A673 (cell line): Measurements from ENCODE around the gene CLSTN2. TPM values are rescaled to one million over a fixed set of nuclear protein-coding genes. Genes with fewer than 3 reads are reported as not detected.

Source experiments
- BruUV-seq: library from RNA; stranded (reverse); fragments of 400-500 nt; replicated peaks from 2 replicates; lab custom pipeline; 2021; lab: Mats Ljungman, UMichigan
- CTCF ChIA-PET: fragments of 300-600 bp; sonication (Branson Sonifier 250); formaldehyde crosslinking; loops from one replicate; lab custom pipeline; 2022; ENCODE audit warnings: antibody characterized with exemption; lab: Charles Lee
- POLR2A ChIA-PET: fragments of 300-600 bp; sonication (Branson Sonifier 250); formaldehyde crosslinking; loops from one replicate; lab custom pipeline; 2022; ENCODE audit warnings: antibody characterized with exemption; ENCODE audit not compliant: low non-redundant PET; lab: Charles Lee
- DNase-seq: peaks from one replicate; pipeline ENCODE4 v3.0.0-alpha.2; 2015; ENCODE audit warnings: low spot score
- H3K27ac ChIP-seq: fragments of 200-600 bp; sonication (generic); 2 replicates; pipeline ENCODE4 v1.5.1; 2016; ENCODE audit warnings: mixed run types, low read depth, mild to moderate bottlenecking, mixed read lengths, antibody characterized with exemption, low read length; ENCODE audit not compliant: poor library complexity, severe bottlenecking
- H3K27me3 ChIP-seq: fragments of 200-600 bp; sonication (generic); replicated peaks from 2 replicates; pipeline ENCODE4 v1.6.1; 2017; ENCODE audit warnings: mixed run types, low read depth, mild to moderate bottlenecking, mixed read lengths, antibody characterized with exemption, low read length; ENCODE audit not compliant: insufficient read depth, poor library complexity
- H3K36me3 ChIP-seq: fragments of 200-600 bp; sonication (generic); 2 replicates; pipeline ENCODE4 v1.6.1; 2016; ENCODE audit warnings: mixed run types, mild to moderate bottlenecking, mixed read lengths, antibody characterized with exemption, low read length; ENCODE audit not compliant: insufficient read depth, poor library complexity, severe bottlenecking
- H3K4me1 ChIP-seq: fragments of 200-600 bp; sonication (generic); 2 replicates; pipeline ENCODE4 v1.6.1; 2017; ENCODE audit warnings: mixed run types, mild to moderate bottlenecking, mixed read lengths, antibody characterized with exemption, low read length; ENCODE audit not compliant: insufficient read depth, poor library complexity, severe bottlenecking
- H3K4me3 ChIP-seq: fragments of 200-600 bp; sonication (generic); 2 replicates; pipeline ENCODE4 v1.5.1; 2016; ENCODE audit warnings: low read depth, mixed run types, mild to moderate bottlenecking, mixed read lengths, low read length; ENCODE audit not compliant: poor library complexity, severe bottlenecking
- H3K9me3 ChIP-seq: fragments of 200-600 bp; sonication (generic); 2 replicates; pipeline ENCODE4 v1.6.1; 2016; ENCODE audit warnings: mixed run types, low read depth, mild to moderate bottlenecking, mixed read lengths, antibody characterized with exemption, low read length; ENCODE audit not compliant: poor library complexity, severe bottlenecking
- EZH2 ChIP-seq: fragments of 200-600 bp; sonication (generic); IDR thresholded peaks from 2 replicates; pipeline ENCODE4 v1.6.1; 2017; ENCODE audit warnings: borderline replicate concordance, low read depth, mild to moderate bottlenecking, mixed read lengths, antibody characterized with exemption, low read length; ENCODE audit not compliant: poor library complexity, severe bottlenecking
- intact Hi-C: fragments of 100-400 bp; cut with micrococcal nuclease; formaldehyde crosslinking; loops from one replicate; pipeline ENCODE4 v1.10.0; 2022; ENCODE audit not compliant: unreplicated experiment
- total RNA-seq: library from RNA; stranded (reverse); gene quantifications from 2 replicates; pipeline ENCODE4 v1.2.3, GENCODE V29; 2021
- TF ChIP-seq, protein P1 (sequence below): fragments of 300-800, 200-600 bp; sonication (generic); conservative IDR thresholded peaks from 2 replicates; pipeline ENCODE4 v1.5.1; 2017; ENCODE audit warnings: low read depth, mild to moderate bottlenecking, antibody characterized with exemption, low read length, moderate library complexity, mixed read lengths

The CLSTN2 gene
- total RNA-seq, 1 experiment from 2014 or later, result 50.7 TPM

DNA sequence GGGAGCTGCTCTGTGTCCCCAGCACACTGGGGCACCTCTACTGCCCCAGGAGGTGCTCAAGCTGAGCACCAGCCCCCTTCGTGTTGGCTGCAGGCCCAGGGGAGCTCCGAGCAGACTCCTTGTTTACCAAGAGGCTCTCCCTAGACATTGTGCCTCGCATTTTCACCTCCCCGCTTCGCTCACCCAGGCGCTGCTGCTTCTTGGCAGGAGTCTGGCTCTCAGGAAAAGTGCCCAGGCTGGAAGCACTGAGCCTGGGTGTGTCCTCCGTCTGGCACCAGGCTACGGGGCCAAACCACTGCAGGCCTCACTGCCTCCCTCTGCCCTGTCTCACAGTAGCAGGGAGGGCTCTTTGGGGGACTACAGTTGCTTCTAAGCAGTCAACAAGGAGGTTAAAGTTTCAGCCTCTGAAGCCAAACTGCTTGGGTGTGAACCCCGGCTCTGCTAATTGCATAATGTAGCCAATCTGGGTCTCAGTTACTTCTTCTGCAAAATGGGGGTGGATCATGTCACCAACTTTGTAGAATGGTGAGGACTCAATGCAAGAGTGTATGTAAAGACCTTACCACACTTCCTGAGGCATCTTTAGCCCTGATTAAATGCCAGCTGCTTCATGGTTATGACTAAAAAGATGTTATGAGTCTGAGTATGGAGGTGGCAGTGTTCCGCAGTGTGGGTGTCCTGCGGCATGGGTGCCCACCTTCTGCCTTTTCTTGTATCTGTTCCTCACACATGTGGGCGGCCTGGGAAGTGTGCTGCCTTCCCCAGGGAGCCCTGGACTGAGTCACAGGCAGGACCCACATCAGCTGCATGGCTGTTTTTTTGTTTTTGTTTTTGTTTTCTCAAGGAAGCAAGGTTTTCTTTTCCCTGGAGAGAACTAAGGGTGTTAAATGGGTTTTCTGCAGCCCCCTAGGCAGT is 88.9 kb downstream of the CLSTN2 start:
- ChIA-PET POLR2A (no interaction called here), CTCF (no interaction called here)
- Histone ChIP-seq H3K9me3 (no peaks in the 10 kb centered on the region), H3K27me3 (no peaks in the 10 kb centered on the region), H3K27ac (no peak overlapping the region), H3K4me3 (no peak overlapping the region), H3K4me1 (no peaks in the 10 kb centered on the region), H3K36me3 (no peaks in the 10 kb centered on the region)
- intact Hi-C loops, result no loop called here
- BruUV-seq, result no TSS peak
- DNase-seq, result no peak
- TF ChIP-seq EZH2, result no peak
- TF ChIP-seq, protein P1, sequence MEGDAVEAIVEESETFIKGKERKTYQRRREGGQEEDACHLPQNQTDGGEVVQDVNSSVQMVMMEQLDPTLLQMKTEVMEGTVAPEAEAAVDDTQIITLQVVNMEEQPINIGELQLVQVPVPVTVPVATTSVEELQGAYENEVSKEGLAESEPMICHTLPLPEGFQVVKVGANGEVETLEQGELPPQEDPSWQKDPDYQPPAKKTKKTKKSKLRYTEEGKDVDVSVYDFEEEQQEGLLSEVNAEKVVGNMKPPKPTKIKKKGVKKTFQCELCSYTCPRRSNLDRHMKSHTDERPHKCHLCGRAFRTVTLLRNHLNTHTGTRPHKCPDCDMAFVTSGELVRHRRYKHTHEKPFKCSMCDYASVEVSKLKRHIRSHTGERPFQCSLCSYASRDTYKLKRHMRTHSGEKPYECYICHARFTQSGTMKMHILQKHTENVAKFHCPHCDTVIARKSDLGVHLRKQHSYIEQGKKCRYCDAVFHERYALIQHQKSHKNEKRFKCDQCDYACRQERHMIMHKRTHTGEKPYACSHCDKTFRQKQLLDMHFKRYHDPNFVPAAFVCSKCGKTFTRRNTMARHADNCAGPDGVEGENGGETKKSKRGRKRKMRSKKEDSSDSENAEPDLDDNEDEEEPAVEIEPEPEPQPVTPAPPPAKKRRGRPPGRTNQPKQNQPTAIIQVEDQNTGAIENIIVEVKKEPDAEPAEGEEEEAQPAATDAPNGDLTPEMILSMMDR, result no peak

DNA sequence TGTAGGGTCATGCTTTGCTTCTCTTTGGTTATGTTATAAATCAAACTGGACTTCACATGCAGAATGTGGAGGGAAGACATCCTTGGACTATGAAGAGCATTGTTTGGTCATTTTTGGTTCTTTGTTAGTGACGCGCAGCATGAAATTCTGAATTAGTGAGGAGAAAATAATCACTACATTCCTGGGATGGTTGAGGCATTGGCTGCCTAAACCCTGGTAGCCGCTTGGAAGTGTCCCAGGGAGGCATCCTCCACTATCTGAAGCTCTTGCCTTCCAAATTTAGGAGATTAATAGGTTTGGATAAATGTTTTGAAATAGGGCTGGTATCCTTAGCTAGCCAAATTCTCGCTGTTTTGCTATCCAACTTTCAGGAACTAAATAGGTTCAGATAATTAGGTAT is 96.2 kb downstream of the CLSTN2 start:
- Histone ChIP-seq H3K27me3 (no peaks in the 10 kb centered on the region), H3K4me3 (no peak overlapping the region), H3K36me3 (no peaks in the 10 kb centered on the region), H3K4me1 (no peaks in the 10 kb centered on the region), H3K27ac (no peak overlapping the region), H3K9me3 (no peaks in the 10 kb centered on the region)
- CTCF ChIA-PET, result no interaction called here
- TF ChIP-seq, protein P1, result no peak
- no peak for TF ChIP-seq EZH2
- no TSS peak for BruUV-seq
- DNase-seq, result no peak
- POLR2A ChIA-PET, result no interaction called here
- intact Hi-C loops, result no loop called here

DNA sequence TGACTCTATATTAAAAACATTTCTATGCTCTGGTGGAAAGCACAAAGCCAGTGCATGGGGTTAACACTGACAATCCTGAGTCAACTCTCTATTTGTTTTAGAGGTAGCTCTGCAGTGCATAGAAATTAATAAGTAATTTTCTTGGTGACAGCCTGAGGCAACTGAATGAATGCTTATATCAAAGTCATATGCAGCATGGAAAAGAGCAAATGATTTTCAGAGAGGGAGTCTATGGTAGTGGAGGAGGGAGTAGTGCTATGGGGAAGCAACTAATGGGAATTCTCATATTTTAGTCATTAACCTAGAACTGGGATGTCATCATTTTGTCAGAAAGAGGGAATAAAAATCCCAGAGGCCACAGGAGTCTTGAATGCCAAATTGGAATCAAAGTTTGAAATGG is 99.1 kb downstream of the CLSTN2 start:
- CTCF ChIA-PET, result no interaction called here

More for the DNA sequence above, 99.1 kb downstream of the CLSTN2 start:
- Histone ChIP-seq H3K4me3 (no peak overlapping the region), H3K36me3 (no peaks in the 10 kb centered on the region), H3K4me1 (no peaks in the 10 kb centered on the region), H3K27me3 (no peaks in the 10 kb centered on the region), H3K9me3 (no peaks in the 10 kb centered on the region), H3K27ac (no peak overlapping the region)
- intact Hi-C loops, result no loop called here
- TF ChIP-seq EZH2, result no peak
- TF ChIP-seq, protein P1, result no peak
- no TSS peak for BruUV-seq
- DNase-seq, result no peak
- POLR2A ChIA-PET, result no interaction called here
